ENCODE data around the gene GNAI1. TPM values are rescaled to one million over a fixed set of nuclear protein-coding genes. Genes with fewer than 3 reads are reported as not detected.

GNAI1 gene
- total RNA-seq, 1 donor from 2014 or later = 132 TPM

- TF ChIP-seq CTCF (IDR thresholded peaks at IDR 0.05; ENCODE audit: unreplicated experiment) = no peak
- H3K4me3 Mint-ChIP-seq (ENCODE audit: unreplicated experiment) = no peak overlapping the region
These were observed 105.8 kb downstream of the GNAI1 start for GRCh38 chr7:80240265-80241025.

DNA sequence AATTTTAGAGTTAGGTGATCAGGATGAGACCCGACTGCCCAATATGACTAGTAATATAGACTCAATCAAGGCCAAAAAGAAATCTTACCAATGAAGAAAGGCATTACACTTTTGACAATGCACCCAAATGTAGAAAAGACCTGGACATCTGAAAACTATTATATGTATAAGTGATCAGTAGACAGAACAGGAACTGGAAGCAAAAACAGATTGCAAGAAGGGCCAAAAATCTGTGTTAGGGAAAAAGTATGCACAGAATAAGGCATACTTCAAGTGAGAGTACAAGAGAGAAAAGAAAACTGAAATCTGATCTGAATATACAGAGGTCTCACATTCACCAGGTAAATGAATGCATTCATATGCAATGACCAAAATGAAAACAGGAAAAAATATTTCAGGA, 107.0 kb downstream of the GNAI1 start:
- no peak for TF ChIP-seq CTCF (IDR thresholded peaks at IDR 0.05; ENCODE audit: unreplicated experiment)
- no peaks in the 10 kb centered on the region for H3K36me3 Mint-ChIP-seq (ENCODE audit: low read depth, unreplicated experiment)
- no peaks in the 10 kb centered on the region for H3K27me3 Mint-ChIP-seq (ENCODE audit: unreplicated experiment)
- no peak overlapping the region for H3K27ac Mint-ChIP-seq (ENCODE audit: unreplicated experiment)
- no peak for DNase-seq (ENCODE audit: low spot score)
- H3K9me3 Mint-ChIP-seq (ENCODE audit: unreplicated experiment) = no peaks in the 10 kb centered on the region
- H3K4me3 Mint-ChIP-seq (ENCODE audit: unreplicated experiment) = no peak overlapping the region
- H3K4me1 Mint-ChIP-seq (ENCODE audit: unreplicated experiment) = peaks cover 8% of the 10 kb centered on the region

More at GRCh38 chr7:80240265-80241025, 105.8 kb downstream of the GNAI1 start:
- no peak overlapping the region for H3K27ac Mint-ChIP-seq (ENCODE audit: unreplicated experiment)
- no peaks in the 10 kb centered on the region for H3K27me3 Mint-ChIP-seq (ENCODE audit: unreplicated experiment)
- no peaks in the 10 kb centered on the region for H3K36me3 Mint-ChIP-seq (ENCODE audit: low read depth, unreplicated experiment)
- peaks cover 8% of the 10 kb centered on the region for H3K4me1 Mint-ChIP-seq (ENCODE audit: unreplicated experiment)
- H3K9me3 Mint-ChIP-seq (ENCODE audit: unreplicated experiment) = no peaks in the 10 kb centered on the region
- DNase-seq (ENCODE audit: low spot score) = no peak

GRCh38 chr7:80243425-80243824, 108.8 kb downstream of the GNAI1 start:
- no peak overlapping the region for H3K4me3 Mint-ChIP-seq (ENCODE audit: unreplicated experiment)
- no peaks in the 10 kb centered on the region for H3K36me3 Mint-ChIP-seq (ENCODE audit: low read depth, unreplicated experiment)
- DNase-seq (ENCODE audit: low spot score) = no peak
- no peak for TF ChIP-seq CTCF (IDR thresholded peaks at IDR 0.05; ENCODE audit: unreplicated experiment)
- no peaks in the 10 kb centered on the region for H3K27me3 Mint-ChIP-seq (ENCODE audit: unreplicated experiment)
- H3K9me3 Mint-ChIP-seq (ENCODE audit: unreplicated experiment) = no peaks in the 10 kb centered on the region
- peaks cover 8% of the 10 kb centered on the region for H3K4me1 Mint-ChIP-seq (ENCODE audit: unreplicated experiment)
- H3K27ac Mint-ChIP-seq (ENCODE audit: unreplicated experiment) = no peak overlapping the region

GRCh38 chr7:80244206-80244916, 109.7 kb downstream of the GNAI1 start:
- Mint-ChIP-seq H3K27ac (ENCODE audit: unreplicated experiment) (no peak overlapping the region), H3K36me3 (ENCODE audit: low read depth, unreplicated experiment) (no peaks in the 10 kb centered on the region)

More at GRCh38 chr7:80244206-80244916, 109.7 kb downstream of the GNAI1 start:
- H3K4me3 Mint-ChIP-seq (ENCODE audit: unreplicated experiment) = no peak overlapping the region
- no peaks in the 10 kb centered on the region for H3K9me3 Mint-ChIP-seq (ENCODE audit: unreplicated experiment)
- DNase-seq (ENCODE audit: low spot score) = no peak
- no peaks in the 10 kb centered on the region for H3K27me3 Mint-ChIP-seq (ENCODE audit: unreplicated experiment)
- no peak for TF ChIP-seq CTCF (IDR thresholded peaks at IDR 0.05; ENCODE audit: unreplicated experiment)
- peaks cover 8% of the 10 kb centered on the region for H3K4me1 Mint-ChIP-seq (ENCODE audit: unreplicated experiment)
